ENCODE measurements around the gene NUTM2D. TPM values are rescaled to one million over a fixed set of nuclear protein-coding genes. Genes with fewer than 3 reads are reported as not detected.

Gene NUTM2D, protein sequence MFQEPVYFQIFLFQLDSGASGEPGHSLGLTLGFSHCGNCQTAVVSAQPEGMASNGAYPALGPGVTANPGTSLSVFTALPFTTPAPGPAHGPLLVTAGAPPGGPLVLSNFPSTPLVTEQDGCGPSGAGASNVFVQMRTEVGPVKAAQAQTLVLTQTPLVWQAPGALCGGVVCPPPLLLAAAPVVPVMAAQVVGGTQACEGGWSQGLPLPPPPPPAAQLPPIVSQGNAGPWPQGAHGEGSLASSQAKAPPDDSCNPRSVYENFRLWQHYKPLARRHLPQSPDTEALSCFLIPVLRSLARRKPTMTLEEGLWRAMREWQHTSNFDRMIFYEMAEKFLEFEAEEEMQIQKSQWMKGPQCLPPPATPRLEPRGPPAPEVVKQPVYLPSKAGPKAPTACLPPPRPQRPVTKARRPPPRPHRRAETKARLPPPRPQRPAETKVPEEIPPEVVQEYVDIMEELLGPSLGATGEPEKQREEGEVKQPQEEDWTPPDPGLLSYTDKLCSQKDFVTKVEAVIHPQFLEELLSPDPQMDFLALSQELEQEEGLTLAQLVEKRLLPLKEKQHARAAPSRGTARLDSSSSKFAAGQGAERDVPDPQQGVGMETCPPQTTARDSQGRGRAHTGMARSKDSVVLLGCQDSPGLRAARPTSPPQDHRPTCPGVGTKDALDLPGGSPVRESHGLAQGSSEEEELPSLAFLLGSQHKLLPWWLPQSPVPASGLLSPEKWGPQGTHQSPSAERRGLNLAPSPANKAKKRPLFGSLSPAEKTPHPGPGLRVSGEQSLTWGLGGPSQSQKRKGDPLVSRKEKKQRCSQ
- 2.2 and 4.9 TPM in 2 replicates for total RNA-seq

GRCh38 chr10:87357444-87357843, at the start of gene NUTM2D:
Gene NUTM2D (plus strand): TSS chr10:87357744. CDS start chr10:87358266, 522 bp downstream.

Other genes with a start within 250 kb of the NUTM2D start
- 0.24 and 1.9 TPM in 2 replicates for gene NUTM2A, start 132.3 kb upstream of the NUTM2D start, total RNA-seq
- gene MINPP1, start 147.1 kb downstream of the NUTM2D start, total RNA-seq, result 21.9 and 38.8 TPM in 2 replicates